ENCODE measurements around the gene ZDHHC7.

DNA sequence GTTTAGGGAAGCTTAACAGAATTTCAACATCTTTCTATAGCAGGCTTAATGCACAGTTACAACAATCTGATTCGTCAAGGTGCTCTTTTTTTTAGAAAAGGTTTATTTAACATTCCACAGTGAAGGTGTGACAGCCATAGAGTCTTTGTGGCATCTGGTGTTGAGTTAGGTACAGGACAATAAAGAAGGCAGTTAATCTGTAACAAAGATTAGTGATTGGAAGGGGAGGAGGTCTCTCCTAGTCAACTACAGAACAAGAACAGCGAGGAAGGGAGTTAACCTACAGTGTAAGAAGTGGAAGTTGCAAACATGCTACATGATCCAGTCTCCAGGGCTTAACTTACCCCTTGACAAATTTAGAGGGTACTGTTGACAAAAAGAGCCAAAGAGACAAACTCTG lies 3.0 kb upstream of the ZDHHC7 start:
- TF ChIP-seq, protein P1, sequence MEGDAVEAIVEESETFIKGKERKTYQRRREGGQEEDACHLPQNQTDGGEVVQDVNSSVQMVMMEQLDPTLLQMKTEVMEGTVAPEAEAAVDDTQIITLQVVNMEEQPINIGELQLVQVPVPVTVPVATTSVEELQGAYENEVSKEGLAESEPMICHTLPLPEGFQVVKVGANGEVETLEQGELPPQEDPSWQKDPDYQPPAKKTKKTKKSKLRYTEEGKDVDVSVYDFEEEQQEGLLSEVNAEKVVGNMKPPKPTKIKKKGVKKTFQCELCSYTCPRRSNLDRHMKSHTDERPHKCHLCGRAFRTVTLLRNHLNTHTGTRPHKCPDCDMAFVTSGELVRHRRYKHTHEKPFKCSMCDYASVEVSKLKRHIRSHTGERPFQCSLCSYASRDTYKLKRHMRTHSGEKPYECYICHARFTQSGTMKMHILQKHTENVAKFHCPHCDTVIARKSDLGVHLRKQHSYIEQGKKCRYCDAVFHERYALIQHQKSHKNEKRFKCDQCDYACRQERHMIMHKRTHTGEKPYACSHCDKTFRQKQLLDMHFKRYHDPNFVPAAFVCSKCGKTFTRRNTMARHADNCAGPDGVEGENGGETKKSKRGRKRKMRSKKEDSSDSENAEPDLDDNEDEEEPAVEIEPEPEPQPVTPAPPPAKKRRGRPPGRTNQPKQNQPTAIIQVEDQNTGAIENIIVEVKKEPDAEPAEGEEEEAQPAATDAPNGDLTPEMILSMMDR (IDR thresholded peaks at IDR 0.05): no peak
- TF ChIP-seq ZFX (IDR thresholded peaks at IDR 0.05; ENCODE audit: borderline replicate concordance): no peak
